PFSK-1 (cell line): Measurements from ENCODE around the gene ACSF2.

Experiments used
- POLR2AphosphoS5 ChIP-seq: IDR thresholded peaks from 2 replicates; pipeline ENCODE4 v1.6.1; 2012; ENCODE audit warnings: low read depth, mild to moderate bottlenecking, control low read depth, low read length, moderate library complexity
- SIN3A ChIP-seq: IDR thresholded peaks from 2 replicates; pipeline ENCODE4 v1.6.1; 2012; ENCODE audit warnings: mild to moderate bottlenecking, low read length, moderate library complexity, borderline replicate concordance; ENCODE audit not compliant: insufficient read depth
- TAF1 ChIP-seq: IDR thresholded peaks from 2 replicates; pipeline ENCODE4 v1.6.1; 2012; ENCODE audit warnings: low read length, control low read depth, borderline replicate concordance; ENCODE audit not compliant: insufficient read depth
- TF ChIP-seq, protein P1 (sequence below), 2 experiments: IDR thresholded peaks; 2 replicates each; pipeline versions ENCODE4 v1.6.1 to v1.8.0; 2011 to 2012; ENCODE audit warnings: low read depth in 2 of 2, low read length in 2 of 2, control low read depth in 1 of 2, inconsistent platforms in 1 of 2, mild to moderate bottlenecking in 1 of 2, moderate library complexity in 1 of 2; ENCODE audit not compliant: insufficient read depth in 1 of 2

DNA sequence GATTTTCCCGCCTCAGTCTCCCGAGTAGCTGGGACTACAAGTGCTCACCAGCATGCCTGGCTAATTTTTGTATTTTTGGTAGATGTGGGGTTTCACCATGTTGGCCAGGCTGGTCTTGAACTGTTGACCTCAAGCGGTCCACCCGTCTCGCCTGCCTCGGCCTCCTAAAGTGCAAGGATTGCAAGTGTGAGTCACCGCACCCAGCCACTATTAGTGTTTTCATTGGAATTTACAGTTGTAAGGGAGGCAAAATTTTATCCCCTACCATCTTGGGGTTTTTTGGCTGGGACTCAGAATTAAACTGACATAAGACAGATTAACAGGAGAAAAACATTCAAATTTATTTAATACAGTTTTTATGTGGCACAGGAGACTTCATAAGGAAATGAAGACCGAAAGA lies 69.9 kb downstream of the ACSF2 start:
- TF ChIP-seq TAF1 (no peak), POLR2AphosphoS5 (no peak), SIN3A (no peak)
- TF ChIP-seq, protein P1, sequence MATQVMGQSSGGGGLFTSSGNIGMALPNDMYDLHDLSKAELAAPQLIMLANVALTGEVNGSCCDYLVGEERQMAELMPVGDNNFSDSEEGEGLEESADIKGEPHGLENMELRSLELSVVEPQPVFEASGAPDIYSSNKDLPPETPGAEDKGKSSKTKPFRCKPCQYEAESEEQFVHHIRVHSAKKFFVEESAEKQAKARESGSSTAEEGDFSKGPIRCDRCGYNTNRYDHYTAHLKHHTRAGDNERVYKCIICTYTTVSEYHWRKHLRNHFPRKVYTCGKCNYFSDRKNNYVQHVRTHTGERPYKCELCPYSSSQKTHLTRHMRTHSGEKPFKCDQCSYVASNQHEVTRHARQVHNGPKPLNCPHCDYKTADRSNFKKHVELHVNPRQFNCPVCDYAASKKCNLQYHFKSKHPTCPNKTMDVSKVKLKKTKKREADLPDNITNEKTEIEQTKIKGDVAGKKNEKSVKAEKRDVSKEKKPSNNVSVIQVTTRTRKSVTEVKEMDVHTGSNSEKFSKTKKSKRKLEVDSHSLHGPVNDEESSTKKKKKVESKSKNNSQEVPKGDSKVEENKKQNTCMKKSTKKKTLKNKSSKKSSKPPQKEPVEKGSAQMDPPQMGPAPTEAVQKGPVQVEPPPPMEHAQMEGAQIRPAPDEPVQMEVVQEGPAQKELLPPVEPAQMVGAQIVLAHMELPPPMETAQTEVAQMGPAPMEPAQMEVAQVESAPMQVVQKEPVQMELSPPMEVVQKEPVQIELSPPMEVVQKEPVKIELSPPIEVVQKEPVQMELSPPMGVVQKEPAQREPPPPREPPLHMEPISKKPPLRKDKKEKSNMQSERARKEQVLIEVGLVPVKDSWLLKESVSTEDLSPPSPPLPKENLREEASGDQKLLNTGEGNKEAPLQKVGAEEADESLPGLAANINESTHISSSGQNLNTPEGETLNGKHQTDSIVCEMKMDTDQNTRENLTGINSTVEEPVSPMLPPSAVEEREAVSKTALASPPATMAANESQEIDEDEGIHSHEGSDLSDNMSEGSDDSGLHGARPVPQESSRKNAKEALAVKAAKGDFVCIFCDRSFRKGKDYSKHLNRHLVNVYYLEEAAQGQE (IDR thresholded peaks at IDR 0.05; ENCODE audit: insufficient read depth in 1 of 2, low read depth in 2 of 2, low read length in 2 of 2) = no peak
